GM12872 (cell line): ENCODE measurements around the gene TOMM22.

ENCODE experiments used
- CTCF ChIP-seq: IDR thresholded peaks from 3 replicates; pipeline ENCODE4 v1.5.1; 2011; ENCODE audit warnings: low read depth, mild to moderate bottlenecking, low read length, moderate library complexity; ENCODE audit not compliant: insufficient read depth

The TOMM22 gene

GRCh38 chr22:38705235-38706100, 23.7 kb downstream of the TOMM22 start, which contains the start of gene GTPBP1:
TSS of gene GTPBP1 (plus strand) at chr22:38705944. CDS start at chr22:38705956, 12 bp downstream.
- TF ChIP-seq CTCF = no peak

- no peak for TF ChIP-seq CTCF
Measured at GRCh38 chr22:38706101-38706900, 24.5 kb downstream of the TOMM22 start.

- no peak for TF ChIP-seq CTCF
Measured at GRCh38 chr22:38706901-38707195, 25.1 kb downstream of the TOMM22 start.

GRCh38 chr22:38707346-38707745, 25.6 kb downstream of the TOMM22 start:
- no peak for TF ChIP-seq CTCF

- TF ChIP-seq CTCF = no peak
Measured at GRCh38 chr22:38707984-38708383, 26.2 kb downstream of the TOMM22 start.

- TF ChIP-seq CTCF = no peak
Measured at GRCh38 chr22:38709306-38709705, 27.5 kb downstream of the TOMM22 start.

- TF ChIP-seq CTCF = no peak
Measured at GRCh38 chr22:38710351-38710750, 28.6 kb downstream of the TOMM22 start.
